Activated CD4-positive, alpha-beta memory T cell treated with anti-CD3 and anti-CD28 coated beads, Interleukin-2, amount 10 ng/mL, durations not matched to agents 7 days and 5 days (primary cell): ENCODE results near the gene ABCB9. TPM values are rescaled to one million over a fixed set of nuclear protein-coding genes. Genes with fewer than 3 reads are reported as not detected.

Source experiments
- CTCF ChIA-PET: fragments of 350-600 bp; sonication (Branson Sonifier 250); formaldehyde crosslinking; loops from one replicate; lab custom pipeline; 2021; ENCODE audit warnings: antibody characterized with exemption, inconsistent platforms; lab: Charles Lee
- POLR2A ChIA-PET: fragments of 350-600 bp; sonication (Branson Sonifier 250); formaldehyde crosslinking; loops from one replicate; lab custom pipeline; 2021; ENCODE audit warnings: antibody characterized with exemption; lab: Charles Lee
- DNase-seq: peaks from one replicate; pipeline ENCODE4 v3.0.0-alpha.2; 2020
- H3K27ac Mint-ChIP-seq: one replicate; pipeline ENCODE4 v1.8.0; 2021; ENCODE audit warnings: mild to moderate bottlenecking, mixed read lengths
- H3K27me3 Mint-ChIP-seq: one replicate; pipeline ENCODE4 v1.8.0; 2021; ENCODE audit warnings: mixed read lengths
- H3K36me3 Mint-ChIP-seq: one replicate; pipeline ENCODE4 v1.8.0; 2021; ENCODE audit warnings: low read depth, mixed read lengths
- H3K4me1 Mint-ChIP-seq: one replicate; pipeline ENCODE4 v1.8.0; 2021; ENCODE audit warnings: mixed read lengths
- H3K4me3 Mint-ChIP-seq: one replicate; pipeline ENCODE4 v1.8.0; 2021; ENCODE audit warnings: mild to moderate bottlenecking, mixed read lengths
- H3K9me3 Mint-ChIP-seq: one replicate; pipeline ENCODE4 v1.8.0; 2021; ENCODE audit warnings: mixed read lengths
- total RNA-seq, 2 experiments: library from RNA; stranded (reverse); gene quantifications; one replicate each; pipeline ENCODE4 v1.2.3, GENCODE V29; 2021

ABCB9 gene
- total RNA-seq, 2 experiments from 2014 or later: 3.2 to 3.3 TPM

DNA sequence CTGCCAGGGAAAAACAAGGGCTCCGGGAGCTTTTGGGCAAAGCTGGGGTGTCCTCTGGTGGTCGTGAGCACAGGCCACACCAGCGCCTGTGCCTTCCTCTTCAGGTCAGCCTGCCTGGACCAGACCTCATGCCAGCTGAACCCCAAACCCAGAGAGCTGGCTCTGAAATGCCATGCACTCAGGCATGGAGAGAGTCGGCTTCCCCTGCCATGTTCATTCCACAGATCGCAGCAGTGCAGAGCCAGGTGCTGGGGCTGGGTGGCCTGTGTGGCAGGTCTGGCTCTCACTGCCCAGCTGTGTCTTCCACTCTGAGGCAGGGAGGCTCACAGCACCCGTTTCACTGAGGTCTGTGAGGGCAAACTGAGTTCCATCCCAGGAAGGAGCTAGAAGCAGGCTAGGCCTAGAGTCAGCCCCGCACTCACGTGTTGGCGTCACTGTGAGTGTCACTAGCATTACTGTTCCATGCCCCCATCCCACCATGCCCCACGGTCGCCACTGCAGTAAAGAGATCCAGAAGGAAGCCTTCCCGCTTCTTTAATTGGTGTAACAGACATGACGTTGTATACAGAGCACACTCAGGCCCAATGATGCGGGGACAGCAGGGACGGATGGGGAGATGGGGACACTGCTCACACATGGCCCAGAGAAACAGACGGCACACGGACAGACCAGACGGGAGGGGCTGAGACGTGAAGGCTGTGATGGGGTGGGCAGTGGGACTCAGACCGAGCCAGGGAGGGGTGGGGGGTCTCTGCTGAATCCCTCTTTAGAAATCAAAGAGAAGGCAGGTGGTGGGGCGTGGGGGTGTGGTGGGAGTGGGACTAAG is 16.9 kb upstream of the ABCB9 start:
- H3K27me3 Mint-ChIP-seq: no peaks in the 10 kb centered on the region
- peak overlapping the region; percentile 16 for H3K27ac Mint-ChIP-seq
- H3K4me1 Mint-ChIP-seq: peaks cover 56% of the 10 kb centered on the region
- no peak for DNase-seq
- CTCF ChIA-PET: interaction anchor here (1.6 to 1.8 kb wide), 2 partner anchors 7 to 31 kb away, joined by 3 to 5 read pairs; no protein-coding TSS in a partner anchor
- H3K36me3 Mint-ChIP-seq: peaks cover 31% of the 10 kb centered on the region
- POLR2A ChIA-PET: interaction anchor here (0.8 to 5.8 kb wide), 4 partner anchors 9 to 255 kb away, joined by 3 to 39 read pairs (median 3); partner anchors contain the start of genes MPHOSPH9 and MTRFR
- H3K9me3 Mint-ChIP-seq: no peaks in the 10 kb centered on the region
- H3K4me3 Mint-ChIP-seq: peak overlapping the region; percentile 86

DNA sequence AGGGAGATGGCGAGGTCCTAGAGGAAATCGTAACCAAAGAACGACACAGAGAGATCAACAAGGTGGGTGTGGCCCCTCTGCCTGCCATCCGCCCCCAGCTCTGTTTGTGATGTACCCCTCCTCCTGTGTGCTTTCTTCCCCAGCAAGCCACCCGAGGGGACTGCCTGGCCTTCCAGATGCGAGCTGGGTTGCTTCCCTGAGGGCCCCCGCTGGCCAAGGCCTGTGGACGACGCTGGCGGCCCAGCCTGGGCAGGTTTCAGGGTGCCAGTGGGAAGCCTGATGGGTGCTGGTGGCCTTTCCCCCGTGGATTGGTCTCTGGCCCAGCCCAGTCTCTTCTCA is 16.2 kb upstream of the ABCB9 start:
- Mint-ChIP-seq H3K4me3 (peak overlapping the region; percentile 86), H3K9me3 (no peaks in the 10 kb centered on the region), H3K27ac (peak overlapping the region; percentile 74), H3K4me1 (peaks cover 59% of the 10 kb centered on the region), H3K36me3 (peaks cover 33% of the 10 kb centered on the region), H3K27me3 (no peaks in the 10 kb centered on the region)
- ChIA-PET CTCF (interaction anchor here (1.4 to 1.8 kb wide), 3 partner anchors 8 to 256 kb away, joined by 3 to 5 read pairs (median 4); no protein-coding TSS in a partner anchor), POLR2A (interaction anchor here (0.8 to 5.8 kb wide), 5 partner anchors 8 to 256 kb away, joined by 3 to 39 read pairs (median 3); partner anchors contain the start of genes MPHOSPH9 and MTRFR)
- no peak for DNase-seq

DNA sequence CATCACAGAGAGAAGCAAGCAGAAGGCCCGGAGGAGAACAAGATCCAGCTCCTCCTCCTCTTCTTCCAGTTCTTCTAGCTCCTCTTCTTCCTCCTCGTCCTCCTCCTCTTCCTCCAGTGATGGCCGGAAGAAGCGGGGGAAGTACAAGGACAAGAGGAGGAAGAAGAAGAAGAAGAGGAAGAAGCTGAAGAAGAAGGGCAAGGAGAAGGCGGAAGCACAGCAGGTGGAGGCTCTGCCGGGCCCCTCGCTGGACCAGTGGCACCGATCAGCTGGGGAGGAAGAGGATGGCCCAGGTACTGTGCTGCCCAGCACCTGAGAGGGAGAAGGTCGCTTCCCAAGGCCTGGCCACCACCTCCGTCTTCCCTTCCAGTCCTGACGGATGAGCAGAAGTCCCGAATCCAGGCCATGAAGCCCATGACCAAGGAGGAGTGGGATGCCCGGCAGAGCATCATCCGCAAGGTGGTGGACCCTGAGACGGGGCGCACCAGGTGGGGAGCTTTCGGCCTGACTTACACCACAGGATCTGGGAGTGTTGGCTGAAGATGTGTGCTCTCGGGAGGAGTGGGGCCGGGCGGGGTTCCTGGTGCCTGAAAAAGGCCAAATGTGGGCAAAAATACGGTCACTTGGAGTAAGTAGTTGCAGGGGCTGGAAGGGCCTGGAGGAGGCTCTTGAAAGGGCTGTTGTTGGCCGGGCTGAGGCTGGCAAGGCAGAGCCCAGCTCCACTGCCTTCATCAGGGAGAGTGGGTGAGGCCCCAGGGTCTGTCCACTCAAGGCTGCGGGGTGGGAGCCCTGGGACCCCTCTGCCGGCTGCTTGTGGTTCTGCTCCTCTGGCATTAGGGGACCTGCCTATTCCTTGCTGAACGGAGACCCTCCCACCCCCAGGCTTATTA is 15.6 kb upstream of the ABCB9 start:
- Mint-ChIP-seq H3K4me3 (peak overlapping the region; percentile 86), H3K36me3 (peaks cover 33% of the 10 kb centered on the region), H3K9me3 (no peaks in the 10 kb centered on the region), H3K27ac (peak overlapping the region; percentile 74), H3K4me1 (peaks cover 63% of the 10 kb centered on the region), H3K27me3 (no peaks in the 10 kb centered on the region)
- no peak for DNase-seq
- ChIA-PET CTCF (interaction anchor here (0.6 to 1.8 kb wide), 5 partner anchors 8 to 591 kb away, joined by 3 to 5 read pairs (median 3); no protein-coding TSS in a partner anchor), POLR2A (interaction anchor here (0.8 to 5.8 kb wide), 7 partner anchors 8 to 257 kb away, joined by 3 to 39 read pairs (median 3); partner anchors contain the start of genes MPHOSPH9 and MTRFR)

DNA sequence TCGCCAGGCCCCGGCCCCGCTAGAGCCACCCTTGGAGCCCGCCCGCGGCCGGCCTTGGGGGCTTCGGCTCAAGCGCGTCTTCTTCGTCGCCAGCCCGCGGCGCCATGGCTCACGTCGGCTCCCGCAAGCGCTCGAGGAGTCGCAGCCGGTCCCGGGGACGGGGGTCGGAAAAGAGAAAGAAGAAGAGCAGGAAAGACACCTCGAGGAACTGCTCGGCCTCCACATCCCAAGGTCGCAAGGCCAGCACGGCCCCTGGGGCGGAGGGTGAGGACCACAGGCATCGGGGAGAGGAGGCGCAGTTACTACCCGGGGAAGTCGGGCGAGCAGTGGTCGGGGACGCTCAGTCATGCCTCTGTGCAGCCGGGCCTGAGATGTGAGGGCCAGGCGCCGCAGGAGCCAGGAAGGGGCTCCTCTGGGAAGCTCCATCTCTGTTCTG is 14.8 kb upstream of the ABCB9 start:
- CTCF ChIA-PET: interaction anchor here (0.6 to 1.8 kb wide), 3 partner anchors 9 to 592 kb away, joined by 3 to 5 read pairs (median 3); no protein-coding TSS in a partner anchor
- peak overlapping the region; percentile 86 for H3K4me3 Mint-ChIP-seq
- peaks cover 71% of the 10 kb centered on the region for H3K4me1 Mint-ChIP-seq
- H3K36me3 Mint-ChIP-seq: peaks cover 33% of the 10 kb centered on the region
- POLR2A ChIA-PET: interaction anchor here (1.1 to 5.8 kb wide), 4 partner anchors 9 to 252 kb away, joined by 3 to 39 read pairs (median 4); partner anchors contain the start of genes MPHOSPH9 and MTRFR
- DNase-seq: no peak
- no peaks in the 10 kb centered on the region for H3K27me3 Mint-ChIP-seq
- no peaks in the 10 kb centered on the region for H3K9me3 Mint-ChIP-seq
- peak overlapping the region; percentile 74 for H3K27ac Mint-ChIP-seq

DNA sequence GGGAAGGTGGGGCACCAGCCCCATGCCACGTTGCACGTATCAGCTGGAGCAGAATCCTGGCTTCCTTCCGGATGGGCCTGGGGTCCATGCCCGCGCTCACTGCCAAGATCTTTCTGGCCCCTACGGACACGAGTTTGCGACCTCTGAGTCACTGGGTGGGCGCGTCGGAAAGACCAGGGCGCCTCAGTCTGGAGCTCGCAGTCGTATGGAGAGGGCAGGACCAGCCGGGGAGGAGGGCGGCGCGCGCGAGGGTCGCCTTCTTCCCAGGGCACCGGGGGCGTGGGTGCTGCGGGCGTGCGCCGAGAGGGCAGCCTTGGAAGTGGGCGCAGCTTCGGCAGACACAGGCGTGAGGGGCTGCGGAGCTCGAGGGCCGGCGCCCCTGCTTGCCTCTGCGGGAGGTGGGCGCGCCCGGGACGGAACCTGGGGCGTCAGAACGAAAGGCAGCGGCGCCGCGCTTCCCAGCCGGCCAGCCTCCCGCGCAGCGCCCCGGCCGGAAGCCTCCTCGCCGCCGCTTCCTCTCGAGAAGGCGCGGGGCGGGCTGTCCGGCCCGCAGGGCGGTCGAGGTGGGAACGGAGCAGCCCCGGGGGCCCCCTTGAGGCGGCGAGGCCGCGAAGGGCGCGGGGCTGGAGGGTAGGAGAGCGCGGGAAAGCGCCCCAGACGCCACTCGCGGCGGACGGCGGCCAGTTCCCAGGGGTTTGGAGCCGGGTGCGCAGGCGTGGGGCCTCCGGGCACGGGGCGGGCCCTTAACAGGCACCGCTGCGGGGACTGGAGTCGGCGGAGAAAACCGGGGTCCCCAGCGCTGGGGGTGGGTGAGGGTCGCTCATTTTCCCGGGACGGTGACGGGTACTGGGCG is 14.1 kb upstream of the ABCB9 start, which contains the start of gene ARL6IP4:
TSS of gene ARL6IP4 (plus strand) at position 499 of the 853 bp plus-strand sequence. CDS start 459 bp downstream, outside the sequence.
- peak; percentile 74 for DNase-seq
- Mint-ChIP-seq H3K27me3 (no peaks in the 10 kb centered on the region), H3K4me1 (peaks cover 76% of the 10 kb centered on the region), H3K27ac (peak within 1 kb of the TSS; percentile 78), H3K9me3 (no peaks in the 10 kb centered on the region), H3K4me3 (peak within 1 kb of the TSS; percentile 86), H3K36me3 (peaks cover 33% of the 10 kb centered on the region)
- ChIA-PET POLR2A (interaction anchor here (1.1 to 5.8 kb wide), 4 partner anchors 96 to 258 kb away, joined by 4 to 39 read pairs (median 6); partner anchors contain the start of genes MPHOSPH9 and MTRFR), CTCF (no interaction called here)

DNA sequence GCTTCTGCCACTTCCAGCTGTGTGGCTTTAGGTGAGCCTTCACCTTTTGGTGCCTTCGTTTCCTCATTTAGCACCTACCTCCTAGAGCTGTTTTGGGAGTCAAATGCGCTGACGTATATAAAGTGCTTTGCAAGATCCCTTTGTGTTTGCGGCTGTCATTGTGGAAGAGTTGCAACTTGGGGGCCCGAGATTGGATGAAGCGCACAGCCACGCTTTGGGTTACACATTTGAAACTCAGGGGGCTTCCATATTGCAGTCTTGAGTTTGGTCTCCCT is 13.6 kb upstream of the ABCB9 start:
- Mint-ChIP-seq H3K36me3 (peaks cover 33% of the 10 kb centered on the region), H3K27me3 (no peaks in the 10 kb centered on the region), H3K4me3 (peak overlapping the region; percentile 86), H3K27ac (peak overlapping the region; percentile 78), H3K4me1 (peaks cover 70% of the 10 kb centered on the region), H3K9me3 (no peaks in the 10 kb centered on the region)
- ChIA-PET POLR2A (interaction anchor here (1.1 to 5.8 kb wide), 4 partner anchors 96 to 259 kb away, joined by 4 to 39 read pairs (median 6); partner anchors contain the start of genes MPHOSPH9 and MTRFR), CTCF (interaction anchor here (0.7 kb wide), 1 partner anchor 173 kb away, joined by 3 read pairs; no protein-coding TSS in a partner anchor)
- DNase-seq: no peak

DNA sequence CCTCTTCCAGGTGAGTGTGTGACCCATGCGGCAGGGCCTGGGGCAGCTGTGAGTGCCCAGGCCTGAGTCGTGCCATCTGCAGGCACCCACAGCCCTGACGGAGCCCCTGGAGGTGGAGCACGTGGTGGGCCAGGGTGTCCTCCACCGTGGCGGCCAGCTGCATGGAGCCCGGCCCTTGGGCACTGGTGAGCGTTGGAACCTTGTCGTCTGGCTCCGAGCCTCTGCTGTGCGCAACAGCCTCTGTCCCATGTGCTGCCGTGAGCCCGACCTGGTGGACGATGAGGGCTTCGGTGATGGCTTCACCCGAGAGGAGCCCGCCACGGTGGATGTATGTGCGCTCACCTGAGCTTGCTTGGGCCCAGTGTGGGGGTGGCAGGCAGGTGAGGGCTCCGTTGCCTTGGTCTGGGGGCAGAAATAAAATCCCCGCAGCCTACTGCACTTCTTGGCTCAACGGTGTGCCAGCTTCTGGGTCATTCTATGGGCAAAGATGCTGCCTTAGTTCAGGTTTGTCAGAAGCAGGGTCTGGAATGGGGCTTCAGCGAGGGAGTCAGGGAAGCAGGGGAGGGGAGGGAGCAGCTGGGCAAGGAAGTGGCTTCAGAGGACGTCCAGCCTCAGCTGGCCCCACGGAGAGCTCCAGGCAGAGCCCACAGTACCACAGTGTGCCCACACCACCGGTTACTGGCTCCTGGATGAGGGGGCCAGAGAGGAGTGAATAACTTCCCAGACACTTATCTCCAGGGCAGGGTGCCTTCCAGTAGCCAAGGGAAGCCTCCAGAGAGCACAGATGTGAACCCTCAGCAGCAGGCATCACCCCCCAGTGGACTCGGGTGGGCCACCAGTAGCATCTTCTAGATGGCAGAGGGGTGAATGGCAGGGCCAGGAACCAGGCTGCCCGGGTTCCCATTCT is 13.0 kb upstream of the ABCB9 start:
- H3K27ac Mint-ChIP-seq: peak overlapping the region; percentile 78
- CTCF ChIA-PET: interaction anchor here (0.7 kb wide), 1 partner anchor 174 kb away, joined by 3 read pairs; no protein-coding TSS in a partner anchor
- peak overlapping the region; percentile 86 for H3K4me3 Mint-ChIP-seq
- no peak for DNase-seq
- H3K27me3 Mint-ChIP-seq: no peaks in the 10 kb centered on the region
- H3K4me1 Mint-ChIP-seq: peaks cover 66% of the 10 kb centered on the region
- peaks cover 30% of the 10 kb centered on the region for H3K36me3 Mint-ChIP-seq
- POLR2A ChIA-PET: interaction anchor here (1.0 to 5.8 kb wide), 6 partner anchors 13 to 259 kb away, joined by 3 to 39 read pairs (median 4); partner anchors contain the start of genes ABCB9, MPHOSPH9 and MTRFR
- H3K9me3 Mint-ChIP-seq: no peaks in the 10 kb centered on the region

DNA sequence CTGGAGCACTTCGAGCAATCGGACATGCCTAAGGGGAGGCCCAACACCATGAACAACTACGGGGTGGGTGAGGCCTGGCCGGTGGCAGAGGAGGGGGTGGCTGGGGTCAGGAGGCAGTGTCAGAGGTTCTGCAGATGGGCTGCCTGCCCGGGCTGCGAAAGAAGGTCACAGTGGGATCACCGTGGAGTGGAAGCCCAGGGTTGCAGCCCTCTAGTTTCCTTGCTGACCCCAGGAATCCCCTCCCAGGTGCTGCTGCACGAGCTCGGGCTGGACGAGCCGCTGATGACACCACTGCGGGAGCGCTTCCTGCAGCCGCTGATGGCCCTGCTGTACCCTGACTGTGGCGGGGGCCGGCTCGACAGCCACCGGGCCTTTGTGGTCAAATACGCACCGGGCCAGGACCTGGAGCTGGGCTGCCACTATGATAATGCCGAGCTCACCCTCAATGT is 12.3 kb upstream of the ABCB9 start:
- Mint-ChIP-seq H3K27ac (no peak overlapping the region), H3K9me3 (no peaks in the 10 kb centered on the region), H3K27me3 (no peaks in the 10 kb centered on the region), H3K4me3 (peak overlapping the region; percentile 17), H3K4me1 (peaks cover 63% of the 10 kb centered on the region), H3K36me3 (peaks cover 28% of the 10 kb centered on the region)
- DNase-seq: no peak
- ChIA-PET POLR2A (interaction anchor here (1.0 to 5.8 kb wide), 3 partner anchors 12 to 254 kb away, joined by 3 to 39 read pairs (median 4); partner anchors contain the start of genes ABCB9, MPHOSPH9 and MTRFR), CTCF (no interaction called here)

DNA sequence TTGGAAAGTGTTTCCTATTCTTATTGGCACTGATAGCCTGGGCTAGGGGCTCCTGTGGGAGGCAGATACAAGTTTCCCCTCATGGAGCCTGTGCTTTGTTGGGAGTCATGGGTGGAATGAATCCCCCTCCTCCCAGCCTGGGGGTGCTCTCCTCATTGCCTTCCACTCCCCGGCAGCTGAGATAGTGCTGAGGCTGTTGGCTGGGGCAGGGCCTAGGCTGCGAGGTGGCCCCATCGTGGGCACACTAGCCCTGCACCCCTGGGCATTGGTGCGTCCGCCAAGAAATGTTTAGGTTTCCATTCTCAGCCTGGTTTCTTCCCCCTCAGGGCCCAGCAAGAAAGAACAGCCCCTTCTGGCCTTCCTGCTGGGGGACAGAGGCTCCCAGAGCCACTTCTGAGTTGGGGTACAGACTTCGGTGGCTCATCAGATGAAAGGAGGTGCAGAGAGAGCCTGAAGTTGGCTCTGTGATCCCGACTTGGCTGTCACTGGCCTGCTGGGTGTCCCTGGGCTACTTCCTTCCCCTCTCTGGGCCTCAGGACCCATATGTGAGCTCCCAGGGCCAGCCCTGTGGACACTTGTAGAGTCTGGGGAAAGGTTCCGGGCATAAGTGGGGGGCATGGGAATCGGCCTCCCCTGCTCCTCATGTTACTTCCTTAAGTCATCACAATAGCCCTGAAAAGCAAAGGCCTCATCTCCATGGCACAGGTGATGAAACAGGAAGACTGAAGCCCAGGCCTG is 11.6 kb upstream of the ABCB9 start:
- CTCF ChIA-PET: no interaction called here
- Mint-ChIP-seq H3K27me3 (no peaks in the 10 kb centered on the region), H3K4me3 (peak overlapping the region; percentile 17), H3K36me3 (peaks cover 22% of the 10 kb centered on the region), H3K27ac (peak overlapping the region; percentile 64), H3K9me3 (no peaks in the 10 kb centered on the region), H3K4me1 (peaks cover 58% of the 10 kb centered on the region)
- POLR2A ChIA-PET: interaction anchor here (1.0 to 5.8 kb wide), 3 partner anchors 12 to 255 kb away, joined by 3 to 39 read pairs (median 4); partner anchors contain the start of genes ABCB9, MPHOSPH9 and MTRFR
- DNase-seq: no peak

DNA sequence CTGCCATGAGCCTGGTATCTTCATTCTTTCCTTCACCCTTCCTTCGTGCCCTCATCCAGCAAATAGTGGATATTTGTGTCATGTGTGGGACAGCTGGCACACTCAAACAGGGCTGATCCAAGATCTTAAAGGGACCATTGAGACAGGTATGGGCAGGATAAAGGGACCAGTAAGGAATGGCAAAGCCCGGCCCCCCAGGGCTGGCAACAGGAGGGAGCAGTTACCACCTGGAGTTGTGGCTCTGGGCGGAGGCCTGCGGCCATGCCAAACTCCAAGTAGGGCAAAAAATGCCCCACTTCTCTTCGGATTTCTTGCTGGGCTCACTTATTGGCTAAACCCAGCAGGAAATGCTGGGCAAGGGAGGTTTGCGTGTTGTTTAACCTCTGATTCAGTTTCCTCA is 10.9 kb upstream of the ABCB9 start:
- no peak for DNase-seq
- CTCF ChIA-PET: interaction anchor here (3.3 kb wide), 1 partner anchor 261 kb away, joined by 12 read pairs; no protein-coding TSS in a partner anchor
- no peaks in the 10 kb centered on the region for H3K27me3 Mint-ChIP-seq
- peaks cover 52% of the 10 kb centered on the region for H3K4me1 Mint-ChIP-seq
- no peak overlapping the region for H3K27ac Mint-ChIP-seq
- peaks cover 17% of the 10 kb centered on the region for H3K36me3 Mint-ChIP-seq
- POLR2A ChIA-PET: interaction anchor here (1.2 kb wide), 1 partner anchor 256 kb away, joined by 5 read pairs; the partner anchor contains the start of genes MPHOSPH9 and MTRFR
- H3K4me3 Mint-ChIP-seq: peak overlapping the region; percentile 32
- no peaks in the 10 kb centered on the region for H3K9me3 Mint-ChIP-seq
